ENCODE measurements around the gene UQCC5. TPM values are rescaled to one million over a fixed set of nuclear protein-coding genes. Genes with fewer than 3 reads are reported as not detected.

The UQCC5 gene
- total RNA-seq, 2 donors from 2014 or later = 52.9 to 70.4 TPM

- intact Hi-C loops (cut with DNase I) = no loop called here
- ATAC-seq = no peak
- DNase-seq = no peak
Measured at GRCh38 chr3:52546111-52546901, 9.9 kb downstream of the UQCC5 start.

GRCh38 chr3:52547143-52547542 lies 10.7 kb downstream of the UQCC5 start:
- DNase-seq = no peak
- ATAC-seq = no peak
- intact Hi-C loops (cut with DNase I) = no loop called here

GRCh38 chr3:52551118-52551517 lies 14.7 kb downstream of the UQCC5 start:
- no peak for DNase-seq
- ATAC-seq = no peak
- intact Hi-C loops (cut with DNase I) = no loop called here

GRCh38 chr3:52552089-52552488 lies 15.7 kb downstream of the UQCC5 start:
- intact Hi-C loops (cut with DNase I) = no loop called here
- ATAC-seq = peak in 1 of 2 donors; percentile 31
- no peak for DNase-seq

GRCh38 chr3:52554026-52554755 lies 17.8 kb downstream of the UQCC5 start:
- intact Hi-C loops (cut with DNase I) = no loop called here
- no peak for ATAC-seq
- DNase-seq = no peak

- ATAC-seq (no peak), DNase-seq (no peak)
- intact Hi-C loops (cut with DNase I) = no loop called here
Measured at GRCh38 chr3:52555056-52555455, 18.7 kb downstream of the UQCC5 start.

GRCh38 chr3:52557011-52557960 lies 20.9 kb downstream of the UQCC5 start:
- DNase-seq (no peak), ATAC-seq (no peak)
- intact Hi-C loops (cut with DNase I) = no loop called here

- DNase-seq (no peak), ATAC-seq (no peak)
- intact Hi-C loops (cut with DNase I) = no loop called here
Measured at GRCh38 chr3:52558436-52558835, 22.0 kb downstream of the UQCC5 start.

GRCh38 chr3:52561028-52561747 lies 24.8 kb downstream of the UQCC5 start:
- ATAC-seq (no peak), DNase-seq (no peak)
- intact Hi-C loops (cut with DNase I) = no loop called here

- intact Hi-C loops (cut with DNase I) = no loop called here
- DNase-seq = no peak
- no peak for ATAC-seq
Measured at GRCh38 chr3:52563984-52564383, 27.6 kb downstream of the UQCC5 start.

GRCh38 chr3:52568069-52568468 lies 31.7 kb downstream of the UQCC5 start:
- DNase-seq (no peak), ATAC-seq (no peak)
- intact Hi-C loops (cut with DNase I) = no loop called here

- ATAC-seq = peak in 1 of 2 donors; percentile 61
Measured at GRCh38 chr3:52570076-52570475, 33.7 kb downstream of the UQCC5 start.

GRCh38 chr3:52572221-52572620 lies 35.8 kb downstream of the UQCC5 start:
- ATAC-seq (no peak), DNase-seq (no peak)
- intact Hi-C loops (cut with DNase I) = no loop called here

More at GRCh38 chr3:52570076-52570475, 33.7 kb downstream of the UQCC5 start:
- no peak for DNase-seq
- intact Hi-C loops (cut with DNase I) = no loop called here

GRCh38 chr3:52574056-52574965 lies 37.9 kb downstream of the UQCC5 start:
- intact Hi-C loops (cut with DNase I) = no loop called here
- no peak for DNase-seq
- no peak for ATAC-seq
